Endothelial cell of umbilical vein (primary cell): ENCODE data around the gene PRR20E. TPM values are rescaled to one million over a fixed set of nuclear protein-coding genes. Genes with fewer than 3 reads are reported as not detected.

Experiments used
- BruUV-seq: library from RNA; stranded (reverse); fragments of 400-500 nt; replicated peaks from 2 replicates; lab custom pipeline; 2021; lab: Mats Ljungman, UMichigan
- CTCF ChIA-PET: fragments of 300-600, 350-600 bp; sonication (Branson Sonifier 250); formaldehyde crosslinking; loops from one replicate; lab custom pipeline; 2021; ENCODE audit warnings: antibody characterized with exemption, inconsistent platforms; lab: Charles Lee
- POLR2A ChIA-PET: fragments of 300-600, 350-600 bp; sonication (Branson Sonifier 250); formaldehyde crosslinking; loops from one replicate; lab custom pipeline; 2021; ENCODE audit warnings: antibody characterized with exemption, inconsistent platforms; lab: Charles Lee
- DNase-seq: peaks from one replicate; pipeline ENCODE4 v3.0.0-alpha.2; 2011; ENCODE audit warnings: low read depth, low spot score
- FAIRE-seq: peaks from 2 replicates; lab custom pipeline; 2011; peaks lifted over from hg19 to GRCh38; lab: Jason Lieb, UNC
- H2AFZ ChIP-seq: 2 replicates; pipeline ENCODE4 v1.6.0; 2012; ENCODE audit warnings: low read depth, low read length, control low read depth, inconsistent platforms
- H3K27ac ChIP-seq: 2 replicates; pipeline ENCODE4 v1.5.1; 2011; ENCODE audit warnings: low read depth, mild to moderate bottlenecking, control low read depth, low read length, moderate library complexity; ENCODE audit not compliant: insufficient read depth
- H3K27me3 ChIP-seq, 2 experiments: 2 replicates each; pipeline versions ENCODE4 v1.6.0 to v1.6.1; 2011; ENCODE audit warnings: low read length in 2 of 2, mixed read lengths in 1 of 2; ENCODE audit not compliant: control insufficient read depth in 2 of 2, insufficient read depth in 2 of 2
- H3K36me3 ChIP-seq, 2 experiments: 2 replicates in 1 of 2; 3 replicates in 1 of 2; pipeline ENCODE4 v1.5.1; 2011; ENCODE audit warnings: low read length in 2 of 2, mild to moderate bottlenecking in 1 of 2, moderate library complexity in 1 of 2; ENCODE audit not compliant: control insufficient read depth in 2 of 2, insufficient read depth in 2 of 2; ENCODE audit errors: extremely low read depth in 1 of 2
- H3K4me1 ChIP-seq: 3 replicates; pipeline ENCODE4 v1.5.1; 2011; ENCODE audit warnings: mild to moderate bottlenecking, low read length; ENCODE audit not compliant: control insufficient read depth, insufficient read depth; ENCODE audit errors: extremely low read depth
- H3K4me2 ChIP-seq: 2 replicates; pipeline ENCODE4 v1.6.1; 2011; ENCODE audit warnings: low read length, control low read depth, mixed read lengths; ENCODE audit not compliant: insufficient read depth
- H3K4me3 ChIP-seq, 3 experiments: fragments of 200-600 bp in 1 of 3; sonication (generic), shearing (Covaris generic) in 1 of 3; replicated peaks in 1 of 3; 2 replicates each; pipeline ENCODE4 v1.5.1; 2011 to 2016; ENCODE audit warnings: control low read depth in 3 of 3, low read length in 3 of 3, mild to moderate bottlenecking in 2 of 3, inconsistent platforms in 1 of 3, low read depth in 1 of 3, moderate library complexity in 1 of 3; ENCODE audit not compliant: insufficient read depth in 1 of 3
- H3K79me2 ChIP-seq: 2 replicates; pipeline ENCODE4 v1.6.0; 2012; ENCODE audit warnings: low read length, inconsistent platforms; ENCODE audit not compliant: control insufficient read depth, insufficient read depth
- H3K9ac ChIP-seq: replicated peaks from 2 replicates; pipeline ENCODE3; 2011; ENCODE audit warnings: low read length, control low read depth; ENCODE audit not compliant: insufficient read depth; ENCODE audit errors: extremely low read depth
- H3K9me1 ChIP-seq: replicated peaks from 3 replicates; pipeline ENCODE4 v1.6.0; 2011; ENCODE audit warnings: mild to moderate bottlenecking, low read length; ENCODE audit not compliant: control insufficient read depth, insufficient read depth; ENCODE audit errors: extremely low read depth
- H3K9me3 ChIP-seq: replicated peaks from 2 replicates; pipeline ENCODE4 v1.5.1; 2012; ENCODE audit warnings: low read length, inconsistent platforms; ENCODE audit not compliant: control insufficient read depth, insufficient read depth
- H4K20me1 ChIP-seq: replicated peaks from 2 replicates; pipeline ENCODE3; 2011; ENCODE audit warnings: mild to moderate bottlenecking, low read length; ENCODE audit not compliant: control insufficient read depth, insufficient read depth; ENCODE audit errors: extremely low read depth
- EZH2 ChIP-seq: IDR thresholded peaks from 2 replicates; pipeline ENCODE4 v1.6.1; 2012; ENCODE audit warnings: borderline replicate concordance, low read depth, mild to moderate bottlenecking, moderate library complexity, low read length, inconsistent platforms; ENCODE audit not compliant: severe bottlenecking
- FOS ChIP-seq: IDR thresholded peaks from 2 replicates; pipeline ENCODE4 v1.6.1; 2011; ENCODE audit warnings: mild to moderate bottlenecking, low read length, moderate library complexity, borderline replicate concordance; ENCODE audit not compliant: insufficient read depth
- GATA2 ChIP-seq: IDR thresholded peaks from 2 replicates; pipeline ENCODE4 v1.7.0; 2011; ENCODE audit warnings: low read depth, mild to moderate bottlenecking, moderate library complexity, mixed read lengths, low read length; ENCODE audit not compliant: insufficient read length, insufficient read depth
- JUN ChIP-seq: IDR thresholded peaks from 2 replicates; pipeline ENCODE4 v1.6.1; 2011; ENCODE audit warnings: borderline replicate concordance, low read depth; ENCODE audit not compliant: insufficient read length, insufficient read depth
- MYC ChIP-seq: IDR thresholded peaks from one replicate; pipeline ENCODE4 v1.6.1; 2011; ENCODE audit warnings: mild to moderate bottlenecking, low read depth, low read length
- POLR2A ChIP-seq: IDR thresholded peaks from 2 replicates; pipeline ENCODE4 v1.6.1; 2012; ENCODE audit warnings: low read depth, mild to moderate bottlenecking, control low read depth, low read length
- POLR2AphosphoS5 ChIP-seq: IDR thresholded peaks from 2 replicates; pipeline ENCODE4 v1.6.1; 2012; ENCODE audit warnings: low read depth, mild to moderate bottlenecking, control low read depth, low read length, moderate library complexity; ENCODE audit not compliant: insufficient read depth
- dilution Hi-C: fragments of 300-500 bp; cut with MboI; formaldehyde crosslinking; loops from one replicate; pipeline ENCODE4 v1.15.0; 2019; ENCODE audit warnings: low sequenced_read_pairs; ENCODE audit not compliant: extremely low pct_ligation_motif_present
- intact Hi-C: fragments of 100-400 bp; cut with micrococcal nuclease; formaldehyde crosslinking; loops from one replicate; pipeline ENCODE4 v1.10.0; 2022
- polyA plus RNA-seq, 4 experiments: library from polyadenylated mRNA; depleted of rRNA in 3 of 4; stranded (reverse) in 3 of 4; unstranded in 1 of 4; fragments of >200 nt; gene quantifications; 2 replicates each; pipeline versions ENCODE4 v1.2.1 to v1.2.3, GENCODE V29; 2011 to 2012; ENCODE audit warnings: missing spikeins in 1 of 4
- total RNA-seq: library from RNA; stranded (reverse); gene quantifications from 2 replicates; pipeline ENCODE4 v1.2.3, GENCODE V29; 2021
- TF ChIP-seq, protein P1 (sequence below): IDR thresholded peaks from 2 replicates; pipeline ENCODE4 v1.6.1; 2011; ENCODE audit not compliant: insufficient read depth, insufficient read length
- TF ChIP-seq, protein P2 (sequence below), 2 donors: IDR thresholded peaks; 1 replicate in 1 of 2; 2 replicates in 1 of 2; pipeline ENCODE4 v1.5.1; 2011; ENCODE audit warnings: low read length in 2 of 2, mild to moderate bottlenecking in 2 of 2, moderate library complexity in 2 of 2, control low read depth in 1 of 2, inconsistent platforms in 1 of 2, low read depth in 1 of 2; ENCODE audit not compliant: insufficient read depth in 1 of 2; ENCODE audit errors: extremely low read depth in 1 of 2

The PRR20E gene
- total and polyA plus RNA-seq, 2 donors (not counting 3 experiments of a cell fraction or from before 2014, with no cell fraction given) = not detected

DNA sequence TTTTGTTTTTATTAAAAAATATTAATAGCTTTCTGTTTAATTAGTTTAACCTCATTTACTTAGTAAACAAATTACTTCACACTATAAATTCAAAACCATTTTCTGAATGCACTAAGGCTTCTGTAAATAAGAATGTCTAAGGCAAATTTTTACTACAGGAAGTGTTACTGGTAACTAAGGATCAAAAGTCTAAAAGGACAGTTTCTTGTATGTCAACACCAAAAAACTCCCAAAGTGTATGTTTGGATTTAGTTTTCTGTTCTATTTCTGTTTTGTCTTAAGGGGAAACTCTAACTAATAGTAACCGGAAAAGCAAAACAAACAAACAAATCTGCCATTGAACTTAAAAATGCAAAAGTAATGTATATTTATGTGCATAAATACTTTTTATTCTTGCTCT is 24.7 kb downstream of the PRR20E start:
- H3K27ac ChIP-seq = no peak overlapping the region
- H3K9me3 ChIP-seq = no peaks in the 10 kb centered on the region
- no peak for DNase-seq
- H3K4me2 ChIP-seq = no peak overlapping the region
- no peaks in the 10 kb centered on the region for H3K4me1 ChIP-seq
- no peaks in the 10 kb centered on the region for H3K9me1 ChIP-seq
- no peak overlapping the region for H2AFZ ChIP-seq
- CTCF ChIA-PET = no interaction called here
- TF ChIP-seq GATA2 = no peak
- TF ChIP-seq JUN = no peak
- no peak for TF ChIP-seq POLR2AphosphoS5
- TF ChIP-seq, protein P1, sequence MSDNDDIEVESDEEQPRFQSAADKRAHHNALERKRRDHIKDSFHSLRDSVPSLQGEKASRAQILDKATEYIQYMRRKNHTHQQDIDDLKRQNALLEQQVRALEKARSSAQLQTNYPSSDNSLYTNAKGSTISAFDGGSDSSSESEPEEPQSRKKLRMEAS = no peak
- TF ChIP-seq, protein P2, sequence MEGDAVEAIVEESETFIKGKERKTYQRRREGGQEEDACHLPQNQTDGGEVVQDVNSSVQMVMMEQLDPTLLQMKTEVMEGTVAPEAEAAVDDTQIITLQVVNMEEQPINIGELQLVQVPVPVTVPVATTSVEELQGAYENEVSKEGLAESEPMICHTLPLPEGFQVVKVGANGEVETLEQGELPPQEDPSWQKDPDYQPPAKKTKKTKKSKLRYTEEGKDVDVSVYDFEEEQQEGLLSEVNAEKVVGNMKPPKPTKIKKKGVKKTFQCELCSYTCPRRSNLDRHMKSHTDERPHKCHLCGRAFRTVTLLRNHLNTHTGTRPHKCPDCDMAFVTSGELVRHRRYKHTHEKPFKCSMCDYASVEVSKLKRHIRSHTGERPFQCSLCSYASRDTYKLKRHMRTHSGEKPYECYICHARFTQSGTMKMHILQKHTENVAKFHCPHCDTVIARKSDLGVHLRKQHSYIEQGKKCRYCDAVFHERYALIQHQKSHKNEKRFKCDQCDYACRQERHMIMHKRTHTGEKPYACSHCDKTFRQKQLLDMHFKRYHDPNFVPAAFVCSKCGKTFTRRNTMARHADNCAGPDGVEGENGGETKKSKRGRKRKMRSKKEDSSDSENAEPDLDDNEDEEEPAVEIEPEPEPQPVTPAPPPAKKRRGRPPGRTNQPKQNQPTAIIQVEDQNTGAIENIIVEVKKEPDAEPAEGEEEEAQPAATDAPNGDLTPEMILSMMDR (IDR thresholded peaks at IDR 0.05; ENCODE audit: extremely low read depth in 1 of 2, insufficient read depth in 1 of 2, low read depth in 1 of 2, low read length in 2 of 2) = no peak
- TF ChIP-seq MYC = no peak
- BruUV-seq = no TSS peak
- POLR2A ChIA-PET = no interaction called here
- no peak overlapping the region for H3K9ac ChIP-seq
- H3K27me3 ChIP-seq = no peaks in the 10 kb centered on the region
- no peaks in the 10 kb centered on the region for H4K20me1 ChIP-seq
- intact Hi-C loops = no loop called here
- no peaks in the 10 kb centered on the region for H3K79me2 ChIP-seq
- no peak for FAIRE-seq
- no peaks in the 10 kb centered on the region for H3K36me3 ChIP-seq
- no peak overlapping the region for H3K4me3 ChIP-seq
- dilution Hi-C loops = no loop called here

DNA sequence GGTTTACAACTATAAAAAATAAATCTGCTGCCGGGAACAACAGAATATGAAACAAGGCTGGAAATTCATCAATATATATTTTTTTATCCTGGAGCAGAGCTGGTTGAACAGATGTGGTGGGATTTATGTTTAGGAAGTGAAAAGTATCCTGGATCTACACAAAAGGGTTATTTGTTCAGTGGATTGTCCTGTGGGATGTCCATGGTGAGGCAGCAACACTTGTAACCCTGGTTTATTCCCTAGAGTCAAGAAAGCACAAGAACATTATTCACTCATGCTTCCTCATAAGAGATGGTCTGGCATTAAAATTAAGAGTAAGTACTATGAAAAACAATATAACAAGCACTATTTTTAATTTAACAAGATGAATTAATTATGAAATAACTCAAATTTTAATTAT is 46.0 kb downstream of the PRR20E start:
- Histone ChIP-seq H2AFZ (no peak overlapping the region), H3K9ac (no peak overlapping the region), H3K27ac (no peak overlapping the region), H3K27me3 (no peaks in the 10 kb centered on the region), H3K9me3 (no peaks in the 10 kb centered on the region), H3K79me2 (no peaks in the 10 kb centered on the region), H3K4me3 (no peak overlapping the region), H3K9me1 (no peaks in the 10 kb centered on the region), H3K4me1 (no peaks in the 10 kb centered on the region), H3K4me2 (no peak overlapping the region), H3K36me3 (no peaks in the 10 kb centered on the region), H4K20me1 (no peaks in the 10 kb centered on the region)
- TF ChIP-seq POLR2AphosphoS5 (no peak), FOS (no peak), MYC (no peak), GATA2 (no peak), POLR2A (no peak), EZH2 (no peak), JUN (no peak)
- TF ChIP-seq, protein P1 = no peak
- TF ChIP-seq, protein P2 (IDR thresholded peaks at IDR 0.05; ENCODE audit: extremely low read depth in 1 of 2, insufficient read depth in 1 of 2, low read depth in 1 of 2, low read length in 2 of 2) = no peak
- dilution Hi-C loops (no loop called here), intact Hi-C loops (no loop called here)
- no TSS peak for BruUV-seq
- no peak for DNase-seq
- FAIRE-seq = no peak
- ChIA-PET CTCF (no interaction called here), POLR2A (no interaction called here)
